GM23248 (cell line): ENCODE data around the gene ZNF92. TPM values are rescaled to one million over a fixed set of nuclear protein-coding genes. Genes with fewer than 3 reads are reported as not detected.

Experiments
- DNase-seq: peaks from one replicate; pipeline ENCODE4 v3.0.0-alpha.2; 2015
- H2AFZ ChIP-seq: fragments of 200-600 bp; sonication (generic); 2 replicates; pipeline ENCODE4 v1.6.1; 2016; ENCODE audit warnings: antibody characterized with exemption
- H3F3A ChIP-seq: fragments of 200-600 bp; sonication (generic); 2 replicates; pipeline ENCODE4 v1.6.1; 2016; ENCODE audit warnings: mild to moderate bottlenecking, antibody characterized with exemption, mixed run types; ENCODE audit not compliant: insufficient read depth
- H3K27ac ChIP-seq: fragments of 200-600 bp; sonication (generic); 2 replicates; pipeline ENCODE4 v1.5.1; 2016; ENCODE audit warnings: mild to moderate bottlenecking
- H3K27me3 ChIP-seq: fragments of 200-600 bp; sonication (generic); replicated peaks from 2 replicates; pipeline ENCODE4 v1.6.1; 2016; ENCODE audit warnings: mild to moderate bottlenecking; ENCODE audit not compliant: insufficient read depth
- H3K36me3 ChIP-seq: fragments of 200-600 bp; sonication (generic); 2 replicates; pipeline ENCODE4 v1.6.1; 2016; ENCODE audit warnings: low read depth, mild to moderate bottlenecking
- H3K4me1 ChIP-seq: fragments of 200-600 bp; sonication (generic); 2 replicates; pipeline ENCODE4 v1.6.1; 2016; ENCODE audit warnings: mild to moderate bottlenecking; ENCODE audit not compliant: insufficient read depth
- H3K4me2 ChIP-seq: fragments of 200-600 bp; sonication (generic); one replicate; pipeline ENCODE4 v1.6.1; 2016; ENCODE audit warnings: mild to moderate bottlenecking; ENCODE audit not compliant: unreplicated experiment
- H3K4me3 ChIP-seq: fragments of 200-600 bp; sonication (generic); 2 replicates; pipeline ENCODE4 v1.5.1; 2016; ENCODE audit warnings: mild to moderate bottlenecking
- H3K79me2 ChIP-seq: fragments of 200-600 bp; sonication (generic); 2 replicates; pipeline ENCODE4 v1.6.1; 2016; ENCODE audit warnings: mild to moderate bottlenecking; ENCODE audit not compliant: insufficient read depth
- H3K9ac ChIP-seq: fragments of 200-600 bp; sonication (generic); 2 replicates; pipeline ENCODE4 v1.6.1; 2016; ENCODE audit warnings: mild to moderate bottlenecking
- H3K9me2 ChIP-seq: fragments of 200-600 bp; sonication (generic); 2 replicates; pipeline ENCODE4 v1.6.1; 2016; ENCODE audit warnings: mixed run types, mild to moderate bottlenecking, moderate library complexity; ENCODE audit not compliant: insufficient read depth
- H3K9me3 ChIP-seq: fragments of 200-600 bp; sonication (generic); one replicate; pipeline ENCODE4 v1.6.1; 2017; ENCODE audit warnings: low read depth
- H4K20me1 ChIP-seq: fragments of 200-600 bp; sonication (generic); 2 replicates; pipeline ENCODE4 v1.6.0; 2016; ENCODE audit not compliant: insufficient read depth
- EZH2 ChIP-seq: fragments of 200-600 bp; sonication (generic); IDR thresholded peaks from 2 replicates; pipeline ENCODE4 v1.6.1; 2018; ENCODE audit warnings: antibody characterized with exemption, mild to moderate bottlenecking; ENCODE audit not compliant: insufficient read depth, poor library complexity, severe bottlenecking
- EZH2phosphoT487 ChIP-seq: fragments of 200-600 bp; sonication (generic); IDR thresholded peaks from 2 replicates; pipeline ENCODE4 v1.6.1; 2018; ENCODE audit warnings: antibody characterized with exemption, moderate library complexity, mild to moderate bottlenecking, low read depth; ENCODE audit not compliant: insufficient read depth
- WGBS, 2 experiments: methylation state at CpG; one replicate each; pipeline ENCODE4 v1.1.6; 2015 to 2017; ENCODE audit warnings: low lambda C conversion rate in 2 of 2, low coverage in 1 of 2; ENCODE audit errors: missing lambda C conversion rate in 2 of 2; 5-methylcytosine and 5-hydroxymethylcytosine counted together
- in situ Hi-C: fragments of 300-500 bp; cut with MboI; formaldehyde crosslinking; loops from 2 replicates; pipeline ENCODE4 v1.15.0; 2020
- polyA plus RNA-seq: library from polyadenylated mRNA; unstranded; fragments of >200 nt; fragmentation: Nextera tagmentation; extraction: Ambion mirVana; gene quantifications from 2 replicates; pipeline ENCODE4 v1.2.1, GENCODE V29; 2016
- total RNA-seq: library from RNA; depleted of rRNA; stranded (reverse); fragments of >200 nt; shearing (Covaris generic); gene quantifications from 2 replicates; pipeline ENCODE4 v1.2.3, GENCODE V29; 2014

ZNF92 gene
- total and polyA plus RNA-seq, 2 experiments from 2014 or later, result 3.5 to 4.3 TPM

DNA sequence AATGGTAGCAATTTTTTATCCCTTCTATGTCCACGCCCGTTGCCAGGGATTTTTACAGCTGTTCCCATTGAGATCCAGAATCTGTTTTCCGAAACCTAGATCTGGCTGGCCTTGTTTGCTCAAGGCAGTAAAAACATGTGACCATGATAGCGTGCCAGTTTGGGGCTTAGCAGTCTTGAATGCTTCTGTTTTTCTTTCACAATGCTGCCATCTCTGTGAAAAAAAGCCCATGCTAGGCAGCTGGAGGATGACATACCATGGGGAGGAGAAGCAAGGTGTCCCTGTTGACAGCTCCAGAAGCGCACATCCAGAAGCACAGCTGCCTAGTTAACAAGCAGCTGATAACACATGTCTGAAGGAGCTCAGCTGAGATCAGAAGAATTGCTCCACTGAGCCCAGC lies 2.2 kb upstream of the ZNF92 start:
- H3K4me1 ChIP-seq, result peaks cover 9% of the 10 kb centered on the region
- H3K9me2 ChIP-seq, result no peaks in the 10 kb centered on the region
- WGBS, 2 experiments, result 58 to 77% methylated on average over 5 of the region's 5 CpGs
- no peaks in the 10 kb centered on the region for H4K20me1 ChIP-seq
- H3K27me3 ChIP-seq, result no peaks in the 10 kb centered on the region
- H3K4me3 ChIP-seq, result no peak overlapping the region
- TF ChIP-seq EZH2 (no peak), EZH2phosphoT487 (no peak)
- no peak overlapping the region for H3K4me2 ChIP-seq
- H3K79me2 ChIP-seq, result peaks cover 24% of the 10 kb centered on the region
- no peaks in the 10 kb centered on the region for H3K9me3 ChIP-seq
- H3K27ac ChIP-seq, result no peak overlapping the region
- H3K9ac ChIP-seq, result no peak overlapping the region
- H3K36me3 ChIP-seq, result no peaks in the 10 kb centered on the region
- H2AFZ ChIP-seq, result no peak overlapping the region
- no peak for DNase-seq
- in situ Hi-C loops, result no loop called here
- H3F3A ChIP-seq, result no peaks in the 10 kb centered on the region

GRCh38 chr7:65379318-65379717 lies 5.7 kb downstream of the ZNF92 start:
- Histone ChIP-seq H3K9ac (no peak overlapping the region), H3K36me3 (no peaks in the 10 kb centered on the region), H3K27me3 (no peaks in the 10 kb centered on the region), H3K9me2 (no peaks in the 10 kb centered on the region), H3K27ac (no peak overlapping the region), H3K79me2 (peaks cover 100% of the 10 kb centered on the region), H3K4me1 (peaks cover 9% of the 10 kb centered on the region), H4K20me1 (peaks cover 3% of the 10 kb centered on the region; the same call in 1 of the 2 replicates), H3K4me2 (no peak overlapping the region), H3K4me3 (no peak overlapping the region), H3F3A (no peaks in the 10 kb centered on the region), H2AFZ (no peak overlapping the region), H3K9me3 (no peaks in the 10 kb centered on the region)
- in situ Hi-C loops, result no loop called here
- TF ChIP-seq EZH2, result no peak
- TF ChIP-seq EZH2phosphoT487, result no peak
- DNase-seq, result no peak
- 85 to 88% methylated on average over 3 of the region's 3 CpGs for WGBS, 2 experiments

GRCh38 chr7:65381742-65382141 lies 8.1 kb downstream of the ZNF92 start:
- no peaks in the 10 kb centered on the region for H3K4me1 ChIP-seq
- no peak overlapping the region for H3K27ac ChIP-seq
- no peak for TF ChIP-seq EZH2
- no peak for TF ChIP-seq EZH2phosphoT487
- H3K36me3 ChIP-seq, result no peaks in the 10 kb centered on the region
- H3K27me3 ChIP-seq, result no peaks in the 10 kb centered on the region
- no peak overlapping the region for H3K9ac ChIP-seq
- 98 to 99% methylated on average over 3 of the region's 3 CpGs for WGBS, 2 experiments
- no peaks in the 10 kb centered on the region for H3K9me2 ChIP-seq
- H3F3A ChIP-seq, result no peaks in the 10 kb centered on the region
- H3K4me3 ChIP-seq, result no peak overlapping the region
- H3K9me3 ChIP-seq, result no peaks in the 10 kb centered on the region
- peaks cover 100% of the 10 kb centered on the region for H3K79me2 ChIP-seq
- no peak overlapping the region for H2AFZ ChIP-seq
- no peak for DNase-seq
- no peak overlapping the region for H3K4me2 ChIP-seq
- in situ Hi-C loops, result no loop called here
- peaks cover 6% of the 10 kb centered on the region; the same call in 1 of the 2 replicates for H4K20me1 ChIP-seq

DNA sequence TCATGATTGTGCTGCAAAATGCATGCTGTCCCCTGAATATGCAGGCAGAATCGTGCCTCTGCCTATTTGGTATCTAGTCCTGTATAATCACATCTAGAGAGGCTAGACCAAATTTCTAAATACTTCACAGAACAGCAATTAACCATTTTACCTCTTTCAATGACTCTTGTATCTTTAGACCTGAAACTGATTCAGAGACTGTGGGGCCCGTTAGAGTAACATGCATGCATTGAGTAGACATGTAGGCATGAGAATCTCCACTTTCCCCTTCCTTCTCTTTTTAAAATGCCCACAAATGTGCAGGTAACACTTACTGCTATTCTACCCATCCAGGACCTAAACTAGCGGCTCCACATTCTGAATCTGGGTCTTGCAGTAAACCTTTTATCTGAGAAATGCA lies 8.8 kb downstream of the ZNF92 start:
- Histone ChIP-seq H4K20me1 (peaks cover 6% of the 10 kb centered on the region; the same call in 1 of the 2 replicates), H3K9ac (no peak overlapping the region), H3K27me3 (no peaks in the 10 kb centered on the region), H3K9me2 (no peaks in the 10 kb centered on the region), H2AFZ (no peak overlapping the region), H3F3A (no peaks in the 10 kb centered on the region), H3K4me3 (no peak overlapping the region), H3K36me3 (no peaks in the 10 kb centered on the region), H3K4me1 (no peaks in the 10 kb centered on the region), H3K4me2 (no peak overlapping the region), H3K27ac (no peak overlapping the region), H3K79me2 (peaks cover 99% of the 10 kb centered on the region), H3K9me3 (no peaks in the 10 kb centered on the region)
- in situ Hi-C loops, result no loop called here
- no peak for TF ChIP-seq EZH2
- TF ChIP-seq EZH2phosphoT487, result no peak
- DNase-seq, result no peak
- 82 to 84% methylated on average over 3 of the region's 3 CpGs for WGBS, 2 experiments

DNA sequence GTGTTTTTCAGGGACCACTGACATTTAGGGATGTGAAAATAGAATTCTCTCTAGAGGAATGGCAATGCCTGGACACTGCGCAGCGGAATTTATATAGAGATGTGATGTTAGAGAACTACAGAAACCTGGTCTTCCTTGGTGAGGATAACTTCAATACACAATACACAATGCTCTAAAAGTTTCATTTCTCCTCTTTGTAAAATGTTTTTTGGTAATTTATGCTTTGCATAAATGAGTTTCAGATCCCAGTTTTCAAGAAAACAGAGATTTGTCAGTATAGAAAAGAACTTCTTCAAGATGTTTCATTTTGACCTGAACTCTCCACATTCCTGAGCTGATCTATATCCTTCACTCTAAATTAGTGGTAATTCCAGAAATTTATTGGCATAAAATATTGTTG lies 14.2 kb downstream of the ZNF92 start:
- Histone ChIP-seq H3K79me2 (peaks cover 72% of the 10 kb centered on the region), H4K20me1 (0 out of 2 replicates have a peak, but pooled peaks cover 7% of the 10 kb centered on the region), H2AFZ (no peak overlapping the region), H3K9me2 (no peaks in the 10 kb centered on the region), H3K4me1 (no peaks in the 10 kb centered on the region), H3K4me3 (no peak overlapping the region), H3K9ac (no peak overlapping the region), H3K27ac (no peak overlapping the region), H3K4me2 (no peak overlapping the region), H3F3A (no peaks in the 10 kb centered on the region), H3K27me3 (no peaks in the 10 kb centered on the region), H3K36me3 (peaks cover 3% of the 10 kb centered on the region; the same call in 1 of the 2 replicates), H3K9me3 (no peaks in the 10 kb centered on the region)
- in situ Hi-C loops, result no loop called here
- DNase-seq, result no peak
- no peak for TF ChIP-seq EZH2
- TF ChIP-seq EZH2phosphoT487, result no peak
- WGBS, 2 experiments, result 100% methylated on average over 2 of the region's 2 CpGs
